T follicular helper cell (primary cell): ENCODE measurements around the gene TMEM8B.
A peak's percentile ranks its signal among the peaks of the same experiment; 100 is the strongest.
"Not testable (repeated sequence)": the region's sequence is repeated elsewhere in the genome, so short reads cannot be mapped to it uniquely, and the experiment has no call there.

ENCODE experiments used
- DNase-seq: peaks from one replicate; pipeline ENCODE4 v3.0.0-alpha.2; 2020; ENCODE audit warnings: low read depth

The TMEM8B gene

GRCh38 chr9:35908504-35909125, 79.6 kb downstream of the TMEM8B start:
- DNase-seq, result no peak

- DNase-seq, result no peak
Observed at GRCh38 chr9:35909274-35909673, 80.2 kb downstream of the TMEM8B start, which contains the start of gene SPAAR. Gene SPAAR, plus strand, starts transcription at chr9:35909490. Its CDS starts 974 bp downstream, at chr9:35910464.

GRCh38 chr9:35909687-35910612, 80.9 kb downstream of the TMEM8B start:
- DNase-seq, result no peak

- DNase-seq, result peak; percentile 25
Observed at GRCh38 chr9:35910613-35911359, 81.8 kb downstream of the TMEM8B start.

GRCh38 chr9:35911690-35912089, 82.7 kb downstream of the TMEM8B start:
- no peak for DNase-seq

GRCh38 chr9:35912791-35913400, 83.9 kb downstream of the TMEM8B start:
- DNase-seq, result no peak

- DNase-seq, result not testable (repeated sequence)
Observed at GRCh38 chr9:35913429-35913828, 84.4 kb downstream of the TMEM8B start.

GRCh38 chr9:35914301-35914807, 85.3 kb downstream of the TMEM8B start:
- DNase-seq, result peak; percentile 8
